ENCODE measurements around the gene NRXN3.

GRCh38 chr14:79482825-79483224, 1312.7 kb downstream of the NRXN3 start:
- TF ChIP-seq CTCF (IDR thresholded peaks at IDR 0.05 in 4 of 5, conservative IDR thresholded peaks at IDR 0.05 in 1 of 5) = no peak
- no peak for TF ChIP-seq POLR2A (IDR thresholded peaks at IDR 0.05)
